A549 (cell line): ENCODE measurements around the gene NXPH4. TPM values are rescaled to one million over a fixed set of nuclear protein-coding genes. Genes with fewer than 3 reads are reported as not detected.

Experiments used
- ATAC-seq, 2 experiments: fragments of 200-7000 bp in 1 of 2; fragments of >200 bp in 1 of 2; cut with Nextera tagmentation in 1 of 2; cut with Tn5 transposase in 1 of 2; 3 replicates each; pipeline versions ENCODE4 v1.8.0 to v1.9.1; 2018 to 2020; ENCODE audit warnings: mild to moderate bottlenecking in 1 of 2, moderate library complexity in 1 of 2
- CTCF ChIA-PET: fragments of 300-600 bp; sonication (Branson Sonifier 250); formaldehyde crosslinking; extraction: SDS; loops from one replicate; lab custom pipeline; 2021; ENCODE audit warnings: antibody characterized with exemption, inconsistent platforms; lab: Yijun Ruan, JAX
- POLR2A ChIA-PET: fragments of 350-600 bp; formaldehyde crosslinking; extraction: SDS; loops from one replicate; lab custom pipeline; 2021; ENCODE audit warnings: antibody characterized with exemption, inconsistent platforms; lab: Yijun Ruan, JAX
- DNase-seq, 2 experiments: peaks; one replicate each; pipeline versions ENCODE4 v3.0.0 to v3.0.0-alpha.2; 2011 to 2016; ENCODE audit warnings: low read depth in 1 of 2, low spot score in 1 of 2
- FAIRE-seq: peaks from 2 replicates; lab custom pipeline; 2011; peaks lifted over from hg19 to GRCh38; lab: Jason Lieb, UNC
- H3K27ac ChIP-seq, 2 experiments: fragments of >200 bp; sonication (Bioruptor Twin); formaldehyde crosslinking; 3 replicates each; pipeline ENCODE4 v1.5.1; 2016 to 2017
- H3K4me1 ChIP-seq: fragments of >200 bp; sonication (Bioruptor Twin); formaldehyde crosslinking; 3 replicates; pipeline ENCODE4 v1.6.1; 2016
- H3K4me2 ChIP-seq: fragments of >200 bp; sonication (Bioruptor Twin); formaldehyde crosslinking; 3 replicates; pipeline ENCODE4 v1.6.1; 2016
- H3K4me3 ChIP-seq: fragments of >200 bp; sonication (Bioruptor Twin); formaldehyde crosslinking; 3 replicates; pipeline ENCODE4 v1.5.1; 2016
- H3K9me3 ChIP-seq: fragments of >200 bp; sonication (Bioruptor Twin); formaldehyde crosslinking; 3 replicates; pipeline ENCODE4 v1.6.1; 2016
- ATOH8 ChIP-seq: fragments of 250-450 bp; sonication (Bioruptor Pico); IDR thresholded peaks from 2 replicates; pipeline ENCODE4 v1.5.0; 2020; ENCODE audit warnings: low read depth, mild to moderate bottlenecking, moderate library complexity
- CEBPB ChIP-seq, 2 experiments: fragments of >200 bp in 1 of 2; sonication (Bioruptor Twin) in 1 of 2; formaldehyde crosslinking in 1 of 2; IDR thresholded peaks; 2 replicates each; pipeline ENCODE4 v1.6.1; 2012 to 2016
- CHD2 ChIP-seq: fragments of 150-350 bp; IDR thresholded peaks from 2 replicates; pipeline ENCODE4 v1.6.1; 2014; ENCODE audit warnings: low read length; ENCODE audit not compliant: partially characterized antibody
- CTCF ChIP-seq: fragments of >200 bp; sonication (Bioruptor Twin); formaldehyde crosslinking; IDR thresholded peaks from 3 replicates; pipeline ENCODE4 v1.5.1; 2016
- ELK1 ChIP-seq: fragments of 150-350 bp; IDR thresholded peaks from 2 replicates; pipeline ENCODE4 v1.6.1; 2014; ENCODE audit warnings: low read depth, mild to moderate bottlenecking, low read length
- EP300 ChIP-seq, 2 experiments: fragments of >200 bp; sonication (Bioruptor Twin); formaldehyde crosslinking; IDR thresholded peaks; 2 replicates in 1 of 2; 3 replicates in 1 of 2; pipeline ENCODE4 v1.6.1; 2016 to 2017
- ESRRA ChIP-seq: fragments of 150-350 bp; IDR thresholded peaks from 2 replicates; pipeline ENCODE4 v1.6.1; 2014; ENCODE audit warnings: mild to moderate bottlenecking, low read length, borderline replicate concordance
- FOSL2 ChIP-seq, 2 experiments: fragments of 450-650 bp in 1 of 2; fragments of >200 bp in 1 of 2; sonication (Bioruptor Twin) in 1 of 2; formaldehyde crosslinking; IDR thresholded peaks; 2 replicates each; pipeline versions ENCODE4 v1.5.0 to v1.6.1; 2016 to 2020; ENCODE audit warnings: mild to moderate bottlenecking in 1 of 2, moderate library complexity in 1 of 2
- HMGXB4 ChIP-seq: fragments of 250-450 bp; sonication (Bioruptor Pico); IDR thresholded peaks from 2 replicates; pipeline ENCODE4 v1.5.0; 2021; ENCODE audit warnings: mild to moderate bottlenecking, moderate library complexity, borderline replicate concordance
- HOXA7 ChIP-seq: fragments of 250-450 bp; sonication (Bioruptor Pico); IDR thresholded peaks from 2 replicates; pipeline ENCODE4 v1.5.0; 2020; ENCODE audit warnings: mild to moderate bottlenecking, moderate library complexity
- KDM5A ChIP-seq: fragments of 200-600 bp; sonication (generic); IDR thresholded peaks from 2 replicates; pipeline ENCODE4 v1.6.1; 2016; ENCODE audit warnings: antibody characterized with exemption, mild to moderate bottlenecking
- MAFK ChIP-seq: fragments of 450-650 bp; IDR thresholded peaks from 2 replicates; pipeline ENCODE4 v1.6.1; 2014; ENCODE audit not compliant: partially characterized antibody
- MYC ChIP-seq: IDR thresholded peaks from 2 replicates; pipeline ENCODE4 v1.6.1; 2012; ENCODE audit warnings: mild to moderate bottlenecking, inconsistent platforms, low read length, improper control_type of control experiment, borderline replicate concordance
- NR3C1 ChIP-seq: fragments of >200 bp; sonication (Bioruptor Twin); formaldehyde crosslinking; IDR thresholded peaks from 3 replicates; pipeline ENCODE4 v1.6.1; 2017
- PBX3 ChIP-seq: IDR thresholded peaks from 2 replicates; pipeline ENCODE4 v1.6.1; 2012
- POLR2AphosphoS2 ChIP-seq: conservative IDR thresholded peaks from 2 replicates; pipeline ENCODE4 v1.6.1; 2012; ENCODE audit warnings: low read length, improper control_type of control experiment, inconsistent platforms
- REST ChIP-seq: fragments of 200-600 bp; sonication (generic); IDR thresholded peaks from 2 replicates; pipeline ENCODE4 v1.6.1; 2016; ENCODE audit warnings: antibody characterized with exemption, mild to moderate bottlenecking, moderate library complexity
- RFX5 ChIP-seq: fragments of 450-650 bp; IDR thresholded peaks from 2 replicates; pipeline ENCODE4 v1.7.1; 2014; ENCODE audit warnings: antibody characterized with exemption, mild to moderate bottlenecking, moderate library complexity
- TP53 ChIP-seq: fragments of 250-450 bp; sonication (Bioruptor Pico); IDR thresholded peaks from 2 replicates; pipeline ENCODE4 v1.5.0; 2021; ENCODE audit warnings: mild to moderate bottlenecking, moderate library complexity
- ZNF302 ChIP-seq: fragments of 250-450 bp; sonication (Bioruptor Pico); IDR thresholded peaks from 2 replicates; pipeline ENCODE4 v1.9.0; 2021; ENCODE audit warnings: inconsistent platforms, mild to moderate bottlenecking, moderate library complexity
- WGBS: methylation state at CpG from one replicate; pipeline ENCODE4 v1.1.6; 2017; ENCODE audit errors: missing lambda C conversion rate; 5-methylcytosine and 5-hydroxymethylcytosine counted together
- polyA plus RNA-seq, 4 experiments: library from polyadenylated mRNA; depleted of rRNA in 3 of 4; stranded (reverse); fragments of >200 nt; fragmentation: RNase III in 1 of 4; extraction: RNeasy Plus Mini Kit Qiagen cat#74134 plus additional on column Dnase treatment in 1 of 4; gene quantifications; 2 replicates in 3 of 4; 3 replicates in 1 of 4; pipeline ENCODE4 v1.2.3, GENCODE V29; 2011 to 2017

The NXPH4 gene
- polyA plus RNA-seq, 2 of the 4 experiments (the other 2 are of a cell fraction): 0.52 to 3.5 TPM

- CTCF ChIA-PET: interaction anchor here (1.1 to 26.5 kb wide), 7 partner anchors 7 to 217 kb away, joined by 3 to 615 read pairs (median 20); partner anchors contain the start of genes INHBE, NXPH4 and SHMT2
- Histone ChIP-seq H3K4me1 (peaks cover 9% of the 10 kb centered on the region; the same call in 2 of the 3 replicates), H3K4me2 (no peak overlapping the region), H3K4me3 (no peak overlapping the region), H3K27ac (no peak overlapping the region), H3K9me3 (no peaks in the 10 kb centered on the region)
- FAIRE-seq (no peak), ATAC-seq (no peak), DNase-seq (no peak)
- WGBS: 91% methylated on average over 39 of the region's 40 CpGs
- POLR2A ChIA-PET: no interaction called here
- no peak for TF ChIP-seq NR3C1
- TF ChIP-seq PBX3: peak; percentile 21; the same call in 1 of the 2 replicates
These were observed 19.8 kb downstream of the NXPH4 start for GRCh38 chr12:57236201-57236924.

GRCh38 chr12:57236925-57237595, 20.5 kb downstream of the NXPH4 start:
- POLR2A ChIA-PET: no interaction called here
- FAIRE-seq (no peak), DNase-seq (no peak), ATAC-seq (no peak)
- WGBS: 79% methylated on average over 9 of the region's 9 CpGs
- TF ChIP-seq CTCF (no peak), CHD2 (no peak), TP53 (no peak), NR3C1 (no peak), KDM5A (no peak), ELK1 (no peak), CEBPB (IDR thresholded peaks at IDR 0.05) (no peak), HOXA7 (CRISPR knock-in tag) (no peak), POLR2AphosphoS2 (no peak), MAFK (no peak)
- peaks cover 15% of the 10 kb centered on the region; the same call in 2 of the 3 replicates for H3K4me1 ChIP-seq
- H3K4me2 ChIP-seq: no peak overlapping the region
- CTCF ChIA-PET: interaction anchor here (1.2 to 26.5 kb wide), 6 partner anchors 10 to 216 kb away, joined by 3 to 615 read pairs (median 52); partner anchors contain the start of genes INHBE, NXPH4 and SHMT2
- no peak overlapping the region for H3K4me3 ChIP-seq
- H3K27ac ChIP-seq: no peak overlapping the region
- no peaks in the 10 kb centered on the region for H3K9me3 ChIP-seq

GRCh38 chr12:57237596-57237931, 21.0 kb downstream of the NXPH4 start:
- CTCF ChIA-PET: interaction anchor here (1.2 to 26.5 kb wide), 6 partner anchors 11 to 215 kb away, joined by 3 to 615 read pairs (median 52); partner anchors contain the start of genes INHBE, NXPH4 and SHMT2
- Histone ChIP-seq H3K4me3 (no peak overlapping the region), H3K27ac (no peak overlapping the region), H3K4me1 (peaks cover 20% of the 10 kb centered on the region; the same call in 2 of the 3 replicates), H3K9me3 (no peaks in the 10 kb centered on the region), H3K4me2 (no peak overlapping the region)
- WGBS: 89% methylated on average over 5 of the region's 5 CpGs
- ATAC-seq: no peak
- POLR2A ChIA-PET: no interaction called here
- FAIRE-seq: no peak
- DNase-seq: no peak
- TF ChIP-seq ATOH8 (CRISPR knock-in tag) (no peak), MYC (no peak), ZNF302 (CRISPR knock-in tag) (no peak), RFX5 (no peak), HMGXB4 (CRISPR knock-in tag) (no peak), EP300 (IDR thresholded peaks at IDR 0.05) (no peak), FOSL2 (IDR thresholded peaks at IDR 0.05) (no peak), FOSL2 (CRISPR knock-in tag; IDR thresholded peaks at IDR 0.05) (no peak), ESRRA (no peak), NR3C1 (no peak), REST (no peak)
